ENCODE data around the gene EGFR.

GRCh38 chr7:55130395-55131141 is 111.8 kb downstream of the EGFR start:
- TF ChIP-seq CTCF (IDR thresholded peaks at IDR 0.05): no peak
- no peak for TF ChIP-seq POLR2A (IDR thresholded peaks at IDR 0.05)
